Mesodermal cell (in vitro differentiated cells): ENCODE results near the gene IMMT.

ENCODE experiments used
- H3K27ac ChIP-seq: 2 replicates; pipeline ENCODE4 v1.7.0; 2013; ENCODE audit warnings: mild to moderate bottlenecking, low read depth, low read length, moderate library complexity; ENCODE audit not compliant: severe bottlenecking
- H3K36me3 ChIP-seq: 2 replicates; pipeline ENCODE4 v1.7.1; 2013; ENCODE audit warnings: mild to moderate bottlenecking, low read length, moderate library complexity; ENCODE audit not compliant: control insufficient read depth, insufficient read depth
- H3K4me1 ChIP-seq: one replicate; pipeline ENCODE4 v1.7.1; 2013; ENCODE audit warnings: mild to moderate bottlenecking, low read length; ENCODE audit not compliant: insufficient read depth, control insufficient read depth, poor library complexity, severe bottlenecking
- H3K4me3 ChIP-seq: 2 replicates; pipeline ENCODE4 v1.7.0; 2013; ENCODE audit warnings: low read length, control low read depth, mild to moderate bottlenecking; ENCODE audit not compliant: insufficient read depth, poor library complexity, severe bottlenecking; ENCODE audit errors: extremely low read depth
- H3K9me3 ChIP-seq: 2 replicates; pipeline ENCODE4 v1.7.1; 2013; ENCODE audit warnings: mild to moderate bottlenecking, low read length, moderate library complexity; ENCODE audit not compliant: control insufficient read depth
- WGBS, 2 experiments: methylation state at CpG; one replicate each; pipeline ENCODE4 v1.1.5; 2013; ENCODE audit warnings: missing lambda C conversion rate in 2 of 2; ENCODE audit not compliant: insufficient coverage in 2 of 2; 5-methylcytosine and 5-hydroxymethylcytosine counted together

Gene IMMT

DNA sequence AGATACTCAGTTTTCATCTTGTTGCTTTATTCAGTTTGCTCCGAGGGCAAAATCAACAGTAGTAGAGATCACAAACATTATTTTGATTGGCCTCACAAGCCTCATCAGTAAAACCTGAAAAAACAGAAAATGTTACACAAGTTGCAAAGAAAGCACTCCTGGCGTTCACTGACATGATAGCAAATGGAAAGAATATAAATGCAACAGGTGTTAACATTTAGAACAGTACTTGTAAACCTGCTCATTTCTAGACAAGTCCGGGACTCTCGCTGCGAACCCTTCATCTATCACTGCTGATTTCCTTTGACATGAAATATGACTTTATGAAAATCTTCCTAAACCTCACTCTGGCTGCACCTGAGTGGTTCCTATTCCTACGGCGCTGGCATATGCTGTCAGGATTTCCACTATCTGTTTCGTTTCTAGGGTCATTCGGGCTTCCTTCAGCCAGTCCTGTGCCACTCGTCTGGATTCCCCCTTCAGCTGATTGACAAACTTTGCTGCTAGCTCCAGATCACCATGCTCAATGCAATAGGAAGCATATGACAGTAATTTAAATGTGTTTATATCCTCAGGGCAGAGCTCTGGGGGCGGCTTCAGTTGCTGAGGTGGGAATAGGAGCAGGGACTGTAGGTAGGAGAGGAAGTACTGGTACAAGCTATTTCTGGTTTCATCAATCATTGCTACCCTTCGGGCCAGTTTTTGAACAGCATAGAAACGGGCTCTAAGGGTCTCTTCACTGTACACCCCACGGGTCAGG is 51.2 kb downstream of the IMMT start:
- H3K36me3 ChIP-seq: peaks cover 99% of the 10 kb centered on the region
- H3K9me3 ChIP-seq: no peaks in the 10 kb centered on the region
- no peak overlapping the region for H3K4me3 ChIP-seq
- no peak overlapping the region for H3K27ac ChIP-seq
- WGBS, 2 experiments: 93 to 97% methylated on average over 11 to 13 of the region's 14 CpGs
- no peaks in the 10 kb centered on the region for H3K4me1 ChIP-seq

DNA sequence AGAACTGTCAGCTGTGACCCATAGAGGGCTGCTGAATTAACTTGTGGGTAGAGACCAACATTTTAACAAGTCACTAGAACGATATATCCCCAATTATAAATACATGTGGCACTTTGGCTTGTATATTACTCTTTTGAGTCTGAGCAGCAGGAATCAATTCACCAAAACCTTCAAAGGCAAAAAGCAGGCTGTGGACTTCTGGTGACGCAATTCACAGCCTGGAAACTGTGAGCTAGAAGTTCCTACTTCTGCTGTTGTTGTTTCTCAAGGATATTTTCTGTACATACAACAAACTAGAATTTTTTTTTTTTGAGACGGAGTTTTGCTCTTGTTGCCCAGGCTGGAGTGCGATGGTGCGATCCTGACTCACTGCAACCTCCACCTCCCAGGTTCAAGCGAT is 52.0 kb downstream of the IMMT start:
- H3K36me3 ChIP-seq: peaks cover 99% of the 10 kb centered on the region
- no peaks in the 10 kb centered on the region for H3K4me1 ChIP-seq
- no peaks in the 10 kb centered on the region for H3K9me3 ChIP-seq
- H3K27ac ChIP-seq: no peak overlapping the region
- 100% methylated on average over 3 to 4 of the region's 6 CpGs for WGBS, 2 experiments
- no peak overlapping the region for H3K4me3 ChIP-seq

DNA sequence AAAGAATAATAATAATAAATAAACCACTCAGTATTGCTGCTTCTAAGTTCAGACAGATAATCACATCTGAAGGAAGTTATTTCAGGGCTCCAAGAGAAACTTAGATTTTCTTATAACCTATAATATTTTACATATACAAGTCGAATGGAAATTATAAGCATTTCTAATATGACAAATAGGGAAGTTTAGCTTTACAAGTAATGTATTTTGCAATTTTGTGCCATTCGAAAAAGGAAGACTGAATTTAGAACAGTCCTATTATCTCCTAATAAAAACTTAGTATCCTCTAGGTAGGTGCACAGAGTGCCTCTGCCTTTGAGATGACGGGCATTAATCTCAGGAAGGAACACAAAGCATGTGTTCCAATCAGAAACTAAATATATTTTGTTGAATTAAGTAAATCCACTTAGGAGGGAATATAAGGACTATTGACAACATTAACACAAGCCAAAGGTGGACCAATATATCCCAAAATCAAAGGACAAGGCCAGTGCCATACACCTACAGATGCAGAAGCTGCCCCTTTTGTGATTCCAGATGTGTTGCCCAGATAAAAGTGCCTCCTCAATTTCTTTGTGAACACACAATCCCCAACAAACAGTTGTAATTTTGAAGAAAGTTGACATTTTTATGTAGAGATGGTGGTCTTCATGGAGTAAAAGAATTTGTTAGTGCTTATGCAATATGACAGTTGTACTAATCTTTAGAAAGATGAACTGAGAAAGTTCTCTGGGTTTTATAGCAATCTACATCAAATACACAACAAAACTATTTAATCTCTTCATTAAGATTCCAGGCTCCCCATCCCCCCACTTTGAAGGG is 52.6 kb downstream of the IMMT start:
- Histone ChIP-seq H3K27ac (no peak overlapping the region), H3K9me3 (no peaks in the 10 kb centered on the region), H3K4me1 (no peaks in the 10 kb centered on the region), H3K36me3 (peaks cover 99% of the 10 kb centered on the region), H3K4me3 (no peak overlapping the region)
- WGBS, 2 experiments: 100% methylated on average over 1 of the region's 3 CpGs; no CpG with 5 or more reads in 1 of the 2 experiments

DNA sequence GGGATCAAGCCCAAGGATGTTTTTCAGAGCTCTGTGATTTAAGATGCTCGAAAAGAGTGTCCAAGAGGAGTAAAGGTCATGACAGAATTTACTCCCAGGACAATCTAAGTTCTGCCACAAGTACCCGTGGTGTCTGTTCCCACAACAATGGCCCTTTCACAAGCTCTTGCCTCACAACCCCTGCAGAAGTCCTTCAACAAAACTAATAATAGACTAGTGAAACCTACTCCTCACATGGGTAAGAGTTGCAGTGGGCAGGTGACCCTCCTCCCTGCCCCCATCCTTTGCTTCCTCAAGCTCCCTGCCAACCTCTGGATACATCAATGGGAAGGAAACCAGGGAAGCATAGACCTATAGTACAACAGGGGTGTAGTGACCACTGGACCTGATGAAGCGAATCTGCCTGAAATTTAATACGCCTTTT is 54.3 kb downstream of the IMMT start:
- Histone ChIP-seq H3K36me3 (peaks cover 99% of the 10 kb centered on the region), H3K27ac (peak overlapping the region; percentile 12), H3K4me3 (no peak overlapping the region), H3K9me3 (no peaks in the 10 kb centered on the region), H3K4me1 (no peaks in the 10 kb centered on the region)
- WGBS, 2 experiments: 86 to 100% methylated on average over 2 of the region's 4 CpGs

DNA sequence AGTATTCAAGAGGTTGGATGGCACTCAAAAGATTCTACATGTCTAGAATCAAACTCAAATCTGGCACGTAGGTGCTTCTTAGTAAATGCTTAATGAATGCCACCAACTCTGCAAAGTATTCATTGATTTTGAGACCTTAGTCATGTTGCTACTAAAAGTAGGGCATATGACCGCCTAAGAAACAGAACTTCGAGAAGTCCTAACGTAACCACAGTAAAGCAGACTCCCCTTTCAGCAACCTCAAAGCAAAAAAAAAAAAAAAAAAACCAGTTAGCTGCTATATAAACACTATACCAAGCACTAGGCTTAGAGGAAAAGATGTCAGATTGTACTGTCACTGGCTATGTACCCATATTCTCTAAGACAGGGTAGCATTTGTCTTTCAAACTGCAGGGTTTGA is 55.3 kb downstream of the IMMT start:
- Histone ChIP-seq H3K9me3 (no peaks in the 10 kb centered on the region), H3K27ac (no peak overlapping the region), H3K36me3 (peaks cover 99% of the 10 kb centered on the region), H3K4me3 (no peak overlapping the region), H3K4me1 (no peaks in the 10 kb centered on the region)
- 100% methylated on average over 1 to 4 of the region's 4 CpGs for WGBS, 2 experiments

DNA sequence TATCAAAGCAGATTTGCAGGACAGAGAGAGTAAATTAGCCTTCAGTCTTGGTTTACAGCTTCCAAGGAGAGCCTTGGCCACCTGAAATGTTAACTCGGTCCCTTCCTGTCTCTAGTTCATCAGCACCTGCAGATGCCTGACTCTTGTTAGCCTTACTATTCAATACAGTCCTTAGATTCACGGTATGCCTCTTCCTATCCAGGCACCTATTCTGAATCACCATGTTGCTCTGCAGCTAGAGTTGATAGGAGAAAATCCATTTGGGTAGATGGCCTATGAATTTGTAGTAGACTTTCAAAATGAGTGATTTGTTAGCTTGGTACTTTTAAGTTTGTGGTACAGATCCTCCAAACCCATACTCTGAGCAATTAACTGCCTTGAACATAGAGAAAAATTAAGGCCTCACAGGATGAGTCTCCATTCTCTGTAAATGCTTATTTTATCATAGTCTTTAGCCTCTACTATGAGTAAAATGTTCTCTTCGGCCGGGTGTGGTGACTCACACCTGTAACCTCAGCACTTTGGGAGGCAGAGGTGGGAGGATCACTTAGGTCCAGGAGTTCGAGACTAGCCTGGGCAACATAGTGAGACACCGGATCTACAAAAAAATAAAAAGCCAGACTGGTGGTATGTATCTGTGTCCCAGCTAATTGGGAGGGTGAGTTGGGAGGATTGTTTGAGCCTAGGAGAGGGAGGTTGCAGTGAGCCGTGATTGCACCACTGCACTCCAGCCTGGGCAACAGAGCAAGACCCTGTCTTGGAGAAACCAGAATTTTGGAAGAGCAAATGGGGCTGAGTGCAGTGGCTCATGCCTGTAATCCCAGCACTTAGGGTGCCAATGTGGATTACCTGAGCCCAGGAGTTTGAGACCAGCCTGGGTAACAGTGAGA is 56.3 kb downstream of the IMMT start:
- Histone ChIP-seq H3K4me3 (no peak overlapping the region), H3K4me1 (no peaks in the 10 kb centered on the region), H3K27ac (no peak overlapping the region), H3K9me3 (no peaks in the 10 kb centered on the region), H3K36me3 (peaks cover 99% of the 10 kb centered on the region)
- WGBS, 2 experiments: 90 to 97% methylated on average over 5 to 6 of the region's 7 CpGs

DNA sequence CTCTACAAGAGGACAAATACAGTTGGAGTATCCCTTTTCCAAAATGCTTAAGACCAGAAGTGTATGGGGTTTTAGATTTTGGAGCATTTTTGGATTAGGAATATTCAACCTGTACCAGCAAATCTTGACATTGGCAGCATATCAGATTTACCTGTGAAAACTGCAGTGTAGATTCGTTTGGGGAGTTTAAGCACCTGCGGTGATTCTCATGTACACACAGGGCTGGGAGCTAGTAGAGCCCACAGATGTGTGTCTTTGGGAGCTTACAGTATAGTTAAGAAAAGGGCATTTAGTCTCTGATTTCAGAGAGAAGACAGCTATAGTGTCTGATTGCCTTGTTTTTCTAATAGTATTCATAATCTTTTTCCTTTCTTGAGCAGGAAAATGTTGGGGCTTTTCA is 59.1 kb downstream of the IMMT start:
- no peak overlapping the region for H3K4me3 ChIP-seq
- H3K27ac ChIP-seq: no peak overlapping the region
- H3K4me1 ChIP-seq: no peaks in the 10 kb centered on the region
- no peaks in the 10 kb centered on the region for H3K9me3 ChIP-seq
- 90 to 100% methylated on average over 1 to 2 of the region's 2 CpGs for WGBS, 2 experiments
- H3K36me3 ChIP-seq: peaks cover 99% of the 10 kb centered on the region

DNA sequence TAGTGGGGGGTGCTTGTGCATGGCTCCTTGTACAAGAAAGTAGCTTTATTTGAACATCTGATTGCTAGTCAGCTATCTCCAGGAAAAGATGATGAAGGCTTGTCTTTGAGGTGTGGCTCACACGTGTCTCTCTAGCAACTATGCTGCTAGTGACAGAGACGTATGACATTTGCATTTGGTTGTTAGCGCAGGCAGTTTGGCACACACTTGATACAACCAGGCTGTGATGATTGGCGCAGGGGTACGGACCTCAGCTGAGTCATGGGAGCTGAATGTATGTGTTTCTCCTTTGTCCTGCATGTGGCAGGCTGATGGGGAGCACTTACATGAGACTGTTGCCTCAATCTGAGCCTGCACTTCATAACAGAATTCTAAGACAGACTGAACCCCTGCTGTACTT is 59.6 kb downstream of the IMMT start:
- no peaks in the 10 kb centered on the region for H3K4me1 ChIP-seq
- H3K36me3 ChIP-seq: peaks cover 98% of the 10 kb centered on the region
- no peak overlapping the region for H3K27ac ChIP-seq
- WGBS, 2 experiments: 96 to 98% methylated on average over 5 of the region's 5 CpGs
- no peaks in the 10 kb centered on the region for H3K9me3 ChIP-seq
- H3K4me3 ChIP-seq: no peak overlapping the region

DNA sequence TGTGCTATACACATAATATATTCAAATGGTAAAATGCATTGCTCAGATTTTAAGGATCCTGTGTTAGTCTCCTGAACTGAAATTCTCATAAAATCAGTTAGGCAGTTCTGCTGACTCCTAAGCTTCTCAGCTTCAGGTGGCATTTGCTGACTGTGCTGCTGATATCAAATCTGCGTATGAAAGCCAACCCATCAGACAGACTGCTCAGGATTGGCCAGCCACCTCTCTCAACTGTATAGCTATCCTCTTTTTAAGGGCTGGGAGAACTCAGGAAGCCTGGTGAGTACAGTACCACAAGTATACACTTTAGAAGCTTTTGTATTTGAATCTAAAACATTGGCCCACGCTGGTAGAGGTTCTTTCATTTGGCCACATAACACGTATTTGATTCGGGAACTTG is 60.6 kb downstream of the IMMT start:
- Histone ChIP-seq H3K4me1 (no peaks in the 10 kb centered on the region), H3K27ac (no peak overlapping the region), H3K9me3 (no peaks in the 10 kb centered on the region), H3K36me3 (peaks cover 99% of the 10 kb centered on the region), H3K4me3 (no peak overlapping the region)
- WGBS, 2 experiments: 98 to 100% methylated on average over 1 to 4 of the region's 4 CpGs

DNA sequence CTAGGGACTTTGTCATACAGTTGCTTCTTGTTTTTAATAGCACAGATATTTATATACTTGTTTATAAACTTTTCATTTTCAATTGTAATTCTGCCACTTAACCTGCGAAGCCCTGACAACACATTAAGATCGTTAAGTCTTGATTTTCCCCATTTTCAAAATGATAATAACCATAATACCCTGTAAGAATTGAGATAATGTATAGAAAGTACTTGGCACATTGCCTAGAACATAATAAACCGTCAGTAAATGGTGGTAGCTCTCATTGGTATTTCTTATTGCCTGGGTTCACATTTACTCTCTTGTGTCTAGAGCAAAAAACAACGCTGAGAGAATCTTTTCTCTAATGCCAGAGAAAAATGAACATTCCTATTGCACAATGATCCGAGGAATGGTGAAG is 70.6 kb downstream of the IMMT start:
- WGBS, 2 experiments: 80 to 92% methylated on average over 2 of the region's 5 CpGs
- no peak overlapping the region for H3K27ac ChIP-seq
- H3K4me3 ChIP-seq: no peak overlapping the region
- peaks cover 97% of the 10 kb centered on the region for H3K36me3 ChIP-seq
- H3K4me1 ChIP-seq: no peaks in the 10 kb centered on the region
- H3K9me3 ChIP-seq: no peaks in the 10 kb centered on the region
